ENCODE results near the gene MLLT3.

Gene MLLT3

GRCh38 chr9:20407013-20407412, 215.3 kb downstream of the MLLT3 start:
- DNase-seq, result no peak

GRCh38 chr9:20406344-20406743, 216.0 kb downstream of the MLLT3 start:
- no peak for DNase-seq

DNA sequence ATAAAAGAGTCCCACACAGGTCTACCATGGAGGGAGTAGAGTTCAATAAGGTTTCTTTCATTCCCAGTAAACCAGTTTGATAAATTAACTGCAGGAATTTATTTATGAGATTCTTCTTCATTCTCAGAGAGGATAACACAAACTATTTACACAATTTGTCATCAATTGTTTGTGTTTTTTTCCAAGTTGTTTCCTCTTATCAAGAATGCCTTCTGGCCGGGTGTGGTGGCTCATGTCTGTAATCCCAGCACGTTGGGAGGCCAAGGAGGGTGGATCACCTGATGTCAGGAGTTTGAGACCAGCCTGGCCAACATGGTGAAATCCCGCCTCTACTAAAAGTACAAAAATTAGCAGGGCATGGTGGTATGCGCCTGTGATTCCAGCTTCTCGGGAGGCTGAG, 216.7 kb downstream of the MLLT3 start:
- no peak for DNase-seq

GRCh38 chr9:20405078-20405477, 217.2 kb downstream of the MLLT3 start:
- no peak for DNase-seq

DNA sequence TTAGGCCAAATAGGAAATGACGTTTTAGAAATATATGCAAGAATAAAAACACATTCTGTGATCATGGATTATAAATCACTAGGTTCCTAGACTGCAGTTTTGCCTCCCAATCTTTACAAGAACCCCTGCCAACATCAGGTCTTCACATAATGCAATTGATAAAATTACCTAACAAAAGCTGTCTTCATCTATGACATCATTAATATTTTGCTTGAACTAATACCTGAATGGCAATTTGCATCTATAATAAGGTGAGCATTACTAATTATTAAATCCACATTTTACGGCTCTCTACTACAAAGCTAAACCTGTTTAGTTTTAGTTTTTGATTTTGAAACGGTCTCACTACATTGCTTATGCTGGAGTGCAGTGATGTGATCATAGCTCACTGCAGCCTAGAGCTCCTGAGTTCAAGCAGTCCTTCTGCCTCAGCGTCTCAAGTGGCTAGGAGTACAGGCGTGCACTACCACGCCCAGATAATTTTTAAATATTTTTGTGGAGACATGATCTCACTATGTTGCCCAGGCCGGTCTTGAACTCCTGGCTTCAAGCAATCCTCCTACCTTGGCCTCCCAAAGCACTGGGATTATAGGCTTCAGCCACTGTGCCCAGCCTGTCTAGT, 218.0 kb downstream of the MLLT3 start:
- DNase-seq, result no peak

DNA sequence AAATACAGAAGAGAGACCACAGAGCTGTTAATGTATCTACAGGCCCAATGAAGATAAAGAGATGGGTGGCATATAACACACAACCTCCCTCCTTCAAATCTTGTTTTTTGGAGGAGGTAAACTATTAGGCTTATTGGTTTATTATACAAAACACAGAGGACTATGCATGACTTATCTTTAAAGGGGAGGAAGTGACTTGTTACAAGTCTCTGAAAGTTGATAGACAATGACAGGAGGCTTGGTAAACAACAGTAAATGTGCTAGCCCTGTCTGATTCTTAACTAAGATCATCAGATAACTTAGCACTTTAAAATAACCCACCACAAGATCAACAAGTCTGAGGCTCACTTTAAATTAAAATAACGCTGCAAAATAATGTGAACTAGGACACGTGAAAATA, 219.0 kb downstream of the MLLT3 start:
- no peak for DNase-seq

DNA sequence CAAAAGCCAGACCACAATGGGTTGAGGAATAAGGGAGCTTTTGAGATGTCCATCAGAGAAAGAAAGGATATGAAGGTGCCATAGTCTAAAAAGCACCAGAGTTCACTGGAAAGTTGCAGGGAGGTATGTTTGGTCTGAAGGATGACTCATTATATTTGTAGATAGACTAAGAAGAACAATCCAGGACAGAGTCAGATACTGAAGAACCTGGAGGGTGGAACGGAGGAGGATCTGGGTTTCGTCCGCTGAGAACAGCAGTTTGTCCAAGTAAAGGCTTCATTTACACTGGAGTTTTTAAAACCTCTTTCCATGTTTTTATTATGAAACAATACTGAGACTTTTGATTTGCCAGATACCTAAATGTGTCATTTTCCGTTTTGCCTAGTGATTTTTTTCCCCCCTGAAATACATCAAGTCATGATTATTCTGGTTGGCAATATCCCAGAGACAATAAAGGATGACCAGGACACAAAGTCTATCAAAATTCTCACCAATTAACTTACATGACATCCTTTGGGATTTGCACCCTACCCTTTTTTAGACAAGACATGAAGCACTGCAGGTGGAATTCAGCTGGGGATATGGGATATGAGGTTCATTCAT, 219.9 kb downstream of the MLLT3 start:
- DNase-seq, result no peak

DNA sequence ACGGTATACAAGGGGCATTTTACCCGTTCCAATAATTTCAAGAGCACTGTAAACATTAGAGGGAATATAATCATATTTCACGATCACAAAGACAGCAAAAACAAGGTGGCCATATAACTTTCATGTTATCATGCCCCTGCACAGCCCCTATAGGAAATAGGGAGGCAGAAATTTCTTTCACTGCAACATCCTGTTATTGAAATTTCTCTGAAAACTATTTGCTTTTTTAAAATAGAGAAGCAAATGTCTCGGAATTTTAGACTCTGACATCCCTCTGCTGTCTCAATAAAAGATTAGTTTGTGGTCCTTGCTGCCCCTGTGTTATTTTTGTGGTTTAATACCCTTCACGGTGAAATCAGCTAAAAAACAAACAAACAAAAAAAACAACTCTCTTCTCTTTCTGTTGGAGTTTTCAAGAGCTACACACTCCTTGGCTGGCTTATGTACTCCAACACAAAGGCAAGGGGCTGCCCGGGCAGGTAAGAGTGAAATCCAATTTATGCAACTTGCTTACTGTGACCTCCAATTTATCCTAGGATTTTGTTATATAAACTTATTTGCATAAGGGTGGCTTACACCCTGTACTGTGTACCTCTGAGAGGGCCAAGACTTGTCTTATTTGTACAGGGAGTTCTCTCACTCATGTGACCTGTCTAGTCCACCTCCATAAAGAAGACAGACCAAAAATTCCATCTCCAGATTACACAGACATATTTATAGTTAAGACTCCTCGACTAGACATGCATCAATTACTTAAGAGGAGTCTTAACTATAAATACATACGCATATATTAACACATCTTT, 223.6 kb downstream of the MLLT3 start:
- DNase-seq, result no peak

DNA sequence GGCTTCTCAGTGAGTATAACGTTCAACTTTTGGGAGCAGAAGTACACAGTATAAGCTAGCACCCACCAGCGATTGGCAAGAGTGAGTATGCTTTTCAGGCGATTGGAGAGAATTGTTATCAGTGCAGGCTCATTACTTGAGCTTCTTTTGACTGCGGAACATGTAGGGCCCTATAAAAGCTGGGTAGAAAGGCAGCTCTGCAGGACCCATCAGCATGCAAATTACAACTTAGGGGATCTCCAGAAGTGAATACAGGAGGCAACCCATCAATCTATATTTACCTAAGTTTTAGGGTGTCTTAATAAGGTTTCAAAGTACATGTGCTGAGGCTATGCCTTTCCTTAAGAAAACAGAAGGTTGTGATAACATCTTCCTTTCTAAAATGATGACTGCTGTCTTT, 225.0 kb downstream of the MLLT3 start:
- no peak for DNase-seq

DNA sequence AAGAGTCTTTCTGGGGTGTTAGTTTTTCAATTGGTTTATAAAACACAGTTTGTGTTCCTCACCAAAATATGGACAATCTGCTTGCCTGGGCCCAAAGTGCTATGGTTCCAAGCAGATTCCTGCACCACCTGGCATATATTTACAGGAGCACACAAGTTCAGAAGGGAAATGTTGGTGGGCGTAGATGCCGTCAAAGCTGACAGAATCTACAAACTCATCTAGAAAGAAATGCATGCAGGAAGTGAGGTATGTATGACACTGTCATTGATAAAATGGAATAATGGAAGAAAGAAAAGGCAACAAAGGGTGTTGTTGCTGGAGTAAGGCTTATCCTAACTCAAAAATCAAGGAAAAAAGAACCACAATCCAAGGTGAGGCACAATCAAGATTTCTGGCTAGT, 225.8 kb downstream of the MLLT3 start:
- DNase-seq, result no peak

- DNase-seq, result no peak
Observed at GRCh38 chr9:20395651-20396050, 226.6 kb downstream of the MLLT3 start.

DNA sequence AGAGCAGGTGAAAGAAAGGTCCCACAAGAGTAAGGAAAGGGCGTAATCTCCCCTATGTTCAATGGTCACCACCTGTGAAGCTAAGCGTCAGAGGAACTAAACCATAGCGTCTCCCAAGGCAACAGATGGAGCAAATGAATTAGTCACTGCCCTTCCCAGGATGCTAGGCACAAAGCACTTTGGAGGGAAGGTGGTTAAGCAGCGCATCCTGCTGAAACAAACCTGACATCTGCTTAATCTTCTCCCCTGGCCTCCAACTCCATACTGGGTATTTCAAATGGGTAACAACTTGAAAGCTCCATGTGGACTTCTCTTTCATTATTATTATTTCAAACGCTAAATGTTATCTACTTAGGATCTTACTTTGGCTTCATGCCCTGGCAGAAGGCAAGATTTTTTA, 227.3 kb downstream of the MLLT3 start:
- no peak for DNase-seq

DNA sequence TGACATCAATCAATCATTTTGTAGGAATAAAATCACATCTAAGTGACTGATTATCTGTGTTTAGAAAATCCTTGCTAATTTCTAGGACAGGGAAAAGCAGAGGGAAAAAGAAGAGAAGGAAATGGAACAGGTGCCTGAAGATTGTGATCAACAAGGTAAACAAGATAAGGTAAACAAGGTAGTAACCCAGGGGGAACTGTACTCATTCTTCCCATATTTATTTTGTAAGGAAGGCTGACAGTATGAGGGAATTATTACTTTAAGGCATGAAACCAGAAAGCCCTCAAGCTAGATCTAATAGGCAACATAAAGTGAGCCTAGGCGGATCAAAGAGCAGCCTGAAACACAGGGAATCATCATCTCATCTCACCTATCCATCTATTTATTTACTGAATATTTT, 231.1 kb downstream of the MLLT3 start:
- DNase-seq, result no peak

- no peak for DNase-seq
Observed at GRCh38 chr9:20390400-20390799, 231.9 kb downstream of the MLLT3 start.

DNA sequence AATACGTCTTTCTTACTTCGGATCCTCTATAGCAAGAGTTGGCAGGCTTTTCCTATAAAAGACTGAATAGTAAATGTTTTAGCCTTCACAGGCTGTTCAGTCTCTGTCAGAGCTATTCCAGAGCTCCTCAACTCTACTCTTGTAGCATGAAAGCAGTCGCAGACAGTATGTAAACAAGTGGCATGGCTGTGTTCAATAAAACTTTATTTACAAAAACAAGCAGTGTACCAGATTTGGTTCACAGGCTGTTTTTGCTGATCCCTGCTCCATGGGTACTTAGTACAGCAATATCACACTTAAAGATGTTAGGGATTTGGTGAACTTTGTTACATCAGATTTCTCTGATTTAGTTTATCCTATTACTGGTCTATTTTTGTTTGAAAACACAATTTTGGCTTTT, 235.2 kb downstream of the MLLT3 start:
- DNase-seq, result no peak

DNA sequence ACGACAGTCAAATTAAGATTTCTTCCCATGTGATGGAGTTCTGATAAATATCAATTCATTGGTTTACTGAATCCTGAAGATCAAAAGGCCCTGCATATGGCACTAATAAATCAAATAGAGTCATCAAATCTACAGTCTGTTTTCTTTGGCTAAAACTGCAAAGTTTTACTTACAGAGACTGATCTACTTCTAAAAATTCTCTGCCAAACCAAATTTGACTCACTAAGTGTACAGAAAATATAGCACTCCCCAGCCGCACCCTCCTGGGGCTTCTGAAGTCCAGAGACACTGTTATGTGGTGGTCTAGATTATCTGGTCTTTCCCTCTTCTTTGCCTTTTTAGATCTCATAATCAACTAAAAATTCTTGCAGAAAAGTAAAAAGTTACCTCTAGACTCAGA, 237.7 kb downstream of the MLLT3 start:
- DNase-seq, result no peak

DNA sequence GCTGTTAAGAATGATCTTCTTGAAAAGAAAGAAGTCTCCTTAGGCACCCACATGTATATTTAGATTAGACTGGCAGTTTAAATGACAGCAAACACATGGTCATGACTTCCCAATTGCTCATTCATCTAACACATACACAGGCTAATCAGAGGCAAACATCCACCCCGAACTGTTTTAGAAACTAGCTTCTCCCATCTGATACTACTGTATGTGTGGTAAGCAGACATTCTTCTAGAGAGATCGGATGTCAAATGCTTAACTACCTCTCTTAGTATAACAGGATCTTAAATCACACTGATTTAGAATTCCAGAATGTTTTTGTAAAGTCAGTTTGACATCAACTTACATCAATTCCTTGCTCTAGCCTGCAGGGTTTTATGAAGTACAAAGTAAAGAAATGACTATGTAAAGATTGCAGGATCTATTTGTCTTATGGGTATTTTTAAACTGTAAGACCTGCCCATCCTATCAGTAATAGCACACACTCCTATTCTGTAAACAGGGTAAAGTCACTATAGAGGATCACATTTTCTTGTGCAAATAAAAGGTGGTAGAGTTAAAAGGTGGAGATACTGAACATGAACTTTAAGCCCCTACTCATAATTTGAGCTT, 239.7 kb downstream of the MLLT3 start:
- DNase-seq, result no peak

DNA sequence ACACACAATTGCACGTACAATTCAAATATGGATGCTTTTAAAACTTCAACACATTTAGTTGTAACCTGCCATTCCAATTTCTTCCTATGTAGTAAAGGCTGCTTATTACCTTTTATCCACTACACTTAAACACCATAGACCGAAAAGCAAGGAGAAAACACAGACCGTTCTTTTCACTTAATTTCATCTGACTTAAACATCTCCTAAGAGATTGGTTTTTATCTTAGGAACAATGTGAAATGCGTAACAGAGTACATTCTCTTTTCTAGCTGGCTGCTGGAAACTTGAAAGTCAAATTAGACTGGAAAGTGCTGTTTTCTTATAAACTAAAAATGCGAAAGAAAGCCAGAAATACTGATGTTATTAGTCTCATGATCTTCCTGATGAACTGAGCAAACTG, 241.8 kb downstream of the MLLT3 start:
- no peak for DNase-seq

GRCh38 chr9:20379804-20380225, 242.5 kb downstream of the MLLT3 start:
- no peak for DNase-seq

GRCh38 chr9:20378851-20379250, 243.4 kb downstream of the MLLT3 start:
- DNase-seq, result no peak

DNA sequence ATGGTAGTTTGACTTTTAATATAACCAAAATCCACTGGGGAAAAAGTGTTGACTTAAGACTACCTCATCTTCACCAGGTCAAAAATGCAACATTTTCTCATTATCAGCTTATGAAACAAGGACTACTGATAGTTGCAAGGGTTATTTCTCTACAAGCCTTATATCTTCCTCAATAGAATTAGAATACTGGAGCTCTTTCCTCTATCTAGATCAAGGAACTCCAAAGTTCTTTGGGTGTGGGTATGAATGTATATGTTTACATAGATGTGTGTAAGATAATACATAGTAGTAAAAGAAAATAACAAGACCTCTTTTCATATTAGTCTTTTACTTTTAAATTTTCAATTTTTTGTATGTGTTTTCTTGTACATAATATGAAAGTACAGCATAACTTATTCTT, 244.5 kb downstream of the MLLT3 start:
- no peak for DNase-seq

GRCh38 chr9:20376731-20377375, 245.4 kb downstream of the MLLT3 start:
- no peak for DNase-seq

GRCh38 chr9:20376042-20376441, 246.3 kb downstream of the MLLT3 start:
- no peak for DNase-seq
